Left hindlimb (tissue), 1 donor: ENCODE results near the gene LMO4.

Experiments used
- DNase-seq: peaks from one replicate; pipeline ENCODE4 v3.0.0-alpha.2; 2018

LMO4 gene

GRCh38 chr1:87328272-87329050 is at the start of gene LMO4:
LMO4 (plus strand) TSS chr1:87328880; CDS start chr1:87332016, 3,136 bp downstream.
- DNase-seq: peak; percentile 99

- DNase-seq: peak; percentile 45
These were observed 49.2 kb upstream of the LMO4 start for GRCh38 chr1:87279536-87279875.

GRCh38 chr1:87279966-87280535 is 48.6 kb upstream of the LMO4 start:
- DNase-seq: no peak

DNA sequence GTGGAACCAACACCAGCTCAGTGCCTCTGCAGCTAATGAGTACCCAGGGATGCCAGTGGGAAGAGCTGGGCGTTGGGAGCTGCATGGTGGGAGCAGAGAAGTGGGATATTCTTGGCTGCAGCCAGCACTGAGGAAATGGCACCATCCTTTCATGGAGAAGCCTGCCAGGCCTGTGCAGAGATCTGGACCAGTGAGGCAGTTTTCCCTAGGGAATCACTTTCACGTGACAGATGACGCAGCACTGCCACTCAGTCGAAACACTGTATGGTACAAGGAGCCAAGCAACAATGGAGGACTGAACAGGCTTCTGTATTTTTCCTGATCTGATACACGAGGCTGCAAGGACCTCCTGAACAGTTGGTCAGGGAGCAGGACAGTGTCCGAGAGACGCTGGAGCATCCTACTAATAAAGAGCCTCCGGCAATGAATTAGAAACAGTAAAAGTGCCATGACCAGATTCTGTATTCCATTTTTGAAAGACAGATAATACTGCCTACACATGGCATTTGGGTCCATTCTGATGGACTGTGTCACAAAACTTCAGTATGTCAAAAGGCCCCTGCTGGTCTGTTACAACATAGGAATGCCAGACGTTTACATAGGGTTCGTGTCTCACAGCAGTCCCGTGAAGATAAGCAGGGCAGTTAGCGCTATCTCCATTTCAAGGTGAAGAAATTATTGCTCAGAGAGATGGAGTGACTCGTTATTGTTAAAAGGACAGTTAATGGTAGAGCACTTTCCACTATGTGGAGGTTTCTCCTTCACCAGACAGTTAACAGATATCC is 44.0 kb upstream of the LMO4 start:
- DNase-seq: no peak

DNA sequence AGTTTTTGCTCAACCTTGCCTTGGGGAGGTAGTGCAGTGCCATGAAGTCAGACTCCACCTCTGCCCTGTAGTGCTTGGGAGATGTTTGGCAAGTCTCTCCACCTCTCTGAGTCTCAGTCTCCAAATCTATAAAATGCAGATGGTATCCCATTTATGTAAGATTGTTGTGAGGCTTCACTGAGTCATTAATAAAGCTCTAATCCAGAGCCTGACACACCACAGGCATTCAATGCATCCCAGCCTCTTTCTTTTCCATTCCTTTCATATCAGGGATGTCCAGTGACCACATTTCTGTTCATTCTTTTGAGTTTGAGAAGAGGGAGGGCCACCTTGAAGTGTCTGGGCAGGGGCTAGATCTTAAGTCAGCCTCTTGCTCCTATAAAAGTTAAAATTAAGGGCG is 37.6 kb upstream of the LMO4 start:
- no peak for DNase-seq

GRCh38 chr1:87292684-87293493 is 35.8 kb upstream of the LMO4 start:
- peak; percentile 41 for DNase-seq

- DNase-seq: no peak
These were observed 34.0 kb upstream of the LMO4 start for GRCh38 chr1:87294633-87295032.

GRCh38 chr1:87295445-87296110 is 33.1 kb upstream of the LMO4 start:
- no peak for DNase-seq

DNA sequence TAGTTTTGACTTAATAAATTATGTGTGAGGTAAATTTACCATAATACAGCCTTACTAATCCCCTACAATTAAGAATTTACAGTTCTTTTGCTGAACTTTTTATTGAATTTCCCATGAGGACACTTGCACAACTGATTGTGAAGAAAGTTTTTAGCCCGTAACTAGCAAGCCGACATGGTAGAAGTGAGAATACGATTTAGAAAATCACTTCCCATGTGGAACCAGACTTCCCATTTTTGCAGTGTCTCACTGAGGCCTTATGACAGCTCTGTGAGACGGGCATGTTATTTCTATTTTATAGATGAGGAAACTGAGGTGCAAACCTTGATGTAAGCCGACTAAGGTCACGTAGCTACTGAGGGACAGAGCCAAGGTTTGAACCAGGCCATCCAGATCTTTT is 32.5 kb upstream of the LMO4 start:
- no peak for DNase-seq

GRCh38 chr1:87299661-87300060 is 29.0 kb upstream of the LMO4 start:
- DNase-seq: no peak

- no peak for DNase-seq
These were observed 28.1 kb upstream of the LMO4 start for GRCh38 chr1:87300628-87301027.

- no peak for DNase-seq
These were observed 23.5 kb upstream of the LMO4 start for GRCh38 chr1:87305151-87305550.

DNA sequence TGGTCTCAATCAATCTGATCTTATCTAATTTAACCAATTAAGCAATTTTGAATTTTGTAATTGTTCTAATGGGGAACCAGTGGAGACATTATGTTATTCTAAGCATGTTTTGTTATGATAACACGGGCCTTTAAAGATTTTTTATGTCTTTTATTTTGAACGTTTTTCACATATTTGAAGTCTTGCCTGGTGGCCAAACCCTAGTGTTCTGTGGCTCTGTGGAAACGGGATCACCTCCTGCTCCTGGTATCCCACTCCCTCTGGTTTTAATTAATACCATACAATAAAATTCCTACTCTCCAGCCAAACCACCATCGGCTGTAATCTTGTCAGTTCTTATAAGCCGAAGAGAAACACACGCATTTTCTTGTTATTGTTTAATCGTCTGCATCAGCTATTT is 22.9 kb upstream of the LMO4 start:
- no peak for DNase-seq

GRCh38 chr1:87307306-87307705 is 21.4 kb upstream of the LMO4 start:
- no peak for DNase-seq

- no peak for DNase-seq
These were observed 20.7 kb upstream of the LMO4 start for GRCh38 chr1:87307931-87308330.

DNA sequence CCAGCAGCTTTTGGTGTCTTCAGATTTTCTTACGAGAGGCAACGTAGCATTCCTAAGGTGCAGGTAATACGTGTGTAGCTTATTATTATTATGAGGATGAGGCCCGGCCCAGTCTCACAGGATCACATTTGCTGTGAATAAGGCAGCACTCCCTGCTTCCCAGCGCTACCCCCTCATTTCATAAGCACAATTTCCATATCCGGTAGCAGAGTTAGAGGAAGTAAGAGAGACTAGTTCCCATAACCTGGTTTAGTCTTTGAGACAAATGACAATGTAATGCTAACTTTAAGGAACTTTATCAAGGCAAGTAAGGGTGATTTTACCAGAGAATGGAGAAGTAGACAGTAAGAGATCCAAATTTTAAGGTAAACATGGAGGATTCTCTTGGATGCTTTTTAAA is 14.6 kb upstream of the LMO4 start:
- no peak for DNase-seq

GRCh38 chr1:87318056-87318650 is 10.5 kb upstream of the LMO4 start:
- no peak for DNase-seq

DNA sequence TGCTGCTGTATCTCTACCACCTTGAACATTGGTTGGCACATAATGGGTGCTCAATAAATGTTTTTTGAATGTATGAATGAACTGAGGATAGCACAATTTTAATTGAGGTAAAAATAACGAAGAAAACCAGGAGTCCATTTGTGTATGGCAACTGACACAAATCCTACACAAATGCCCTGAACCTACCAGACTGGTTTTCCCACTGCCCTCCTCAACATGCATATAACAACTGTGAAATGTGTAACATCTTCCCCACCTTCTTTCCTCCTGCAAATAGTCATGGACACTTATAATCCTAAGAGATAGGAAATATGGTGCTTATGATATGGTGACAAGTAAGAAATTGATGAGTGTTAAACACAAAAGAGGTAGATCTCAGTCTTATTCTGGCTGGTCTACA is 9.9 kb upstream of the LMO4 start:
- DNase-seq: no peak

DNA sequence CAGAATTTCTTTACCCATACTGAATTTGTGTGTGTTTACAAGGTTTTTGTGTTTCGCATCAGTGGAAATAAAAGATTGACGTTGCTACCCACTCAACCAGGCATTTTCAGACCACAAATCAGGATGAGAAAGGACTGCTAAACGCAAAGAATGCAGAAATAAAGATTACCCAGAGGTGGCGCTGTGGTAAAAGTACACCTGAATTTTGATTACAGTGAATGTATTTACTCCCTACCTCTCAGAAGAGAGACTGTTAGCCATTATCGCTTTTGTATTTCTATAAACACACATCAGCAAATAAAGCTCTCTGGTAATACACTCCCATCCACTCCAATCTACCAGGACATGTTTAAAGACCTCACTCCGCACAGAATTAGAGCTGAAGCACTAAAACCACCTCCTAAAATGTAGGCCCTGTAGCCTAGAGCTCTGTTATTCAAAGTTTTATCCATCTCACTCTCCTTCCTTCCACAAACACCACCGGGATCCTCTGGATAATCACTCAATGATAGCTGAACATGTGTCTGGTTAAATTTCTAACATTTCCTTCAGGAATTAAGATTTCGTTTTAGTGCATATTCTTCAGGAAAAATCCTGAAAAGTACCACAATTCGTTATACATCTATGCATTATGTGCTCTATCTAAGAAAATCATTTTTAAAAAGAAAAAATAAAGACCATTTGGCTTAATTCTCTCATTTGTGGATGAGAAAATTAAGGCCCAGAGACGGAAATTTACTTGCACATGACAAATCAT is 2.5 kb upstream of the LMO4 start:
- DNase-seq: no peak

DNA sequence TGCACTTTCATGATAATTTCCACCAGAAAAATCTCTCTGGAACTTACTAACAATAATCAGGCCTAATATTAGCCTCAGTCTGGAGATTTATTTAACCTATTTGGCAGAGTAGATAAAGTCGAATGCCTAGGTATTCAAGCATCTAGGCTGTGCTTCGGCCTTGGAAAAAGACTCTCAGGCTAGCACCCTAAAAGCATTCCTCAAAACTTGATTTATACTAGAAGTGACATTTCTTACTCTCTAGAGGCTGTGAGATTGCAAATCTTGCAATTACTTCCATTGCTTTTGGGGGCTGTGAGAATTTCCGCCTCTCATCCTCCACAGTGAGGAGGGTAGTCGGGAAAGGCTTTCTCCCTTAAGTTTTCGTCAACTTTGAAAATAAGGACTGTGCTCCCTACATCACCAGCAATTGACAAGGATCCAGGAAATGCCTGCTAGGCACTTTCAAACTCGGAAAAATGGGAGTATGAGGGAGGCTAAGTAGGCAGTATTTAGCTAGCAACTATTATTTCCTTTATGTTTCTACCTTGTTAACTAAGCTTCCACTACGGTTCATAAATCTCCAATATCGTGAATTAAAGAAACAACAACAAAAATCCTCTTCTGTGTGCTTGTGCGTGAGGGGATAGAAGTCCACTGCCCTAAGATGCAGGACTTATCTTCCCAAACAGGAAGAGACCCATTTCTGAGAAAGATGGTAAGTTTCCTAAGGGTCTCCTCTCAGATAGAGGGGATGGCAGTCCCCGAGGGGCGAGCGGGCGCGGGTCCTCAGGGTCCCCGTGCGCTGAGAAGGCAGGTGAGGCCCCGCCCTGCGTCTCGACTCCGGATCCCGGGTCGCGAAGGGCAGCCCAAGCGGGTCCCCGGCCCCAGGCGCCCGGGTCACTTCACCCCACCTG is 1.1 kb upstream of the LMO4 start:
- DNase-seq: no peak
